ENCODE measurements around the gene ABHD17B.

The ABHD17B gene

DNA sequence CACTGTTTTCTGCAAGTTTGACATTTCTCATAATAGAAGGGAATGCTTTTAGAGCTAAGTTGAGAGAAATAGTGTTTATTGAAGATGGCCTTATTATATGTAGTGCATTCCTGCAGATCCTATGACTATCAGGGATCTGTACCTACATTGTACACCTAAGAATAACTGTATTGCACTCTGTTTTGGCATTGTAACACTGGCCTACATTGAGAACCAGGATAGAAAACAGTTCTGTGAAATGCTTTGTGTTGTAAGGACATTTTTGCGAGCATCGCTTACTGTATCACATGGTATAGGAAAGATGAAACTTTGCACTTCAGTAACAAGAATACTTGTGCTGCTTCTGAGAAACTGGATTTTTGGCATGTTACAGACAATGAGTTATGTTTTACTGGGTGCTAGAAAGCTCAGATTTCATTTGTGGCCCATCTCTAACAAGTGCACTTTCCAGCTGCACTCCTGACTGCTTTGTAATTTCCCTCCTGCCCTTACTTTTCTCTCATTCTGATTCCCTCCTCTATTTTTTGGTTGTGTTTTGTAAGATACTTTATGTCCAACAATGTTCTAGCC is 31.1 kb upstream of the ABHD17B start:
- Histone ChIP-seq H4K8ac (ENCODE audit: low read depth, low read length) (no peak overlapping the region), H3K23ac (ENCODE audit: low read length) (no peak overlapping the region), H4K12ac (ENCODE audit: low read depth, low read length) (no peak overlapping the region), H3K36me3 (ENCODE audit: control insufficient read depth in 1 of 2, insufficient read depth in 2 of 2, low read length in 2 of 2) (no peaks in the 10 kb centered on the region), H3K9ac (ENCODE audit: low read length) (no peak overlapping the region), H3K14ac (ENCODE audit: low read length) (no peak overlapping the region), H2BK120ac (ENCODE audit: insufficient read depth, low read length, poor library complexity) (no peak overlapping the region), H4K91ac (ENCODE audit: low read depth, low read length) (no peak overlapping the region), H2BK12ac (ENCODE audit: low read length) (no peak overlapping the region), H3K4me1 (ENCODE audit: control insufficient read depth in 1 of 2, insufficient read depth in 2 of 2, low read length in 2 of 2) (peaks cover 0 to 3% of the 10 kb centered on the region in 2 experiments), H3K79me1 (ENCODE audit: low read length) (no peaks in the 10 kb centered on the region), H3K18ac (ENCODE audit: low read length) (no peak overlapping the region), H3K4me3 (ENCODE audit: low read depth, low read length) (no peak overlapping the region), H3K4me2 (ENCODE audit: low read length) (no peak overlapping the region), H2AFZ (ENCODE audit: insufficient read depth, low read length, poor library complexity) (no peak overlapping the region), H3K9me3 (ENCODE audit: insufficient read depth, low read depth, low read length) (no peaks in the 10 kb centered on the region), H3K27me3 (ENCODE audit: insufficient read depth, low read length) (no peaks in the 10 kb centered on the region), H3K79me2 (ENCODE audit: control insufficient read depth, insufficient read depth, low read length, poor library complexity) (no peaks in the 10 kb centered on the region), H2BK5ac (ENCODE audit: low read depth, low read length, poor library complexity) (no peak overlapping the region), H3K4ac (ENCODE audit: low read depth, low read length) (no peak overlapping the region), H3K27ac (ENCODE audit: low read depth, low read length) (no peak overlapping the region), H2AK5ac (ENCODE audit: low read length) (no peak overlapping the region)
- DNase-seq = no peak
- WGBS (ENCODE audit: extremely low coverage, insufficient coverage, insufficient read length) = no CpG with 5 or more reads among the region's 2 CpGs

DNA sequence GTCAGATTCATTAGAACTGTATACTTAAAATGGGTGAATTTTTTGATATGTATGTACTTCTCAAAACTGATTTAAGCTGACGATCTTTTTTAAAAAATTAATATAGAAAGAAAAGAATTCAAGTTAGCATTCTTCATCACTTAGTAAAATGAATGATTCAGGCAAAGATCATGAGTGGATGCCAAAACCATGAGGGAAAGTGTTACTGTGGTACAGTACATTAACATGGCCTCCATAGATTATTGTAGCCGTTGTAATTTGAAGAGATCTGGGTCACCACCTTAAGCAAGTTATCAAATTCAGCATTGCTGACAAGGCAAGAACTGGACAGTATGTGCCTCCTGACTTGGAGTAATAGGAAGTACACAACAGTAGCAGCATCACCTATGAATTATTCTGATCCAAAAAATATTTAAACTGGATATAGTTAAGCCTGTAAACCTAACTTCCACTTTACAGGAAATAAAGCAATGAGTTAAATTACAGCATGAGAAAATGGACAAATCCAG is 30.1 kb upstream of the ABHD17B start:
- no peak overlapping the region for H4K8ac ChIP-seq (ENCODE audit: low read depth, low read length)

DNA sequence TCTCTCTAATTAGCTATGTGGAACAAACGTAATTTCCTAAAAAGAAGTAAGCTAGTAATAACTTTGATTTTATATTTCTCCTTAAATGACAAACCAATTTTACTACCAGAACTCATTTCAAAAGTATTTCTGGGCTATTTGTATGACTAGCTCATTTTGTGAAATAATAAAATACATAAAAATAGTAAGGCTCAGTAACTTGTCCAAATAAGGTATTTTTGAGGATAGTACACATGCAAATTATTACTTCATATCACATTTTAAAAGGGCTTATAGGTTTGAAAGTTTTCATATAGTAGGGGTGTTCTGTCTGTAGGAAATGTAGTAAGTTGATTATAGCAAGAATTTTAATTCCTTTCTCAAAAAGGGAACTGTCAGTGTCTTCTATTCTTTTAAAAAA is 26.9 kb upstream of the ABHD17B start:
- Histone ChIP-seq H4K91ac (ENCODE audit: low read depth, low read length) (no peak overlapping the region), H4K8ac (ENCODE audit: low read depth, low read length) (no peak overlapping the region), H3K9ac (ENCODE audit: low read length) (no peak overlapping the region), H3K27me3 (ENCODE audit: insufficient read depth, low read length) (no peaks in the 10 kb centered on the region), H3K4ac (ENCODE audit: low read depth, low read length) (no peak overlapping the region), H3K9me3 (ENCODE audit: insufficient read depth, low read depth, low read length) (no peaks in the 10 kb centered on the region), H3K4me1 (ENCODE audit: control insufficient read depth in 1 of 2, insufficient read depth in 2 of 2, low read length in 2 of 2) (no peaks in the 10 kb centered on the region), H3K14ac (ENCODE audit: low read length) (no peak overlapping the region), H3K27ac (ENCODE audit: low read depth, low read length) (no peak overlapping the region), H3K23ac (ENCODE audit: low read length) (no peak overlapping the region), H3K18ac (ENCODE audit: low read length) (no peak overlapping the region), H3K36me3 (ENCODE audit: control insufficient read depth in 1 of 2, insufficient read depth in 2 of 2, low read length in 2 of 2) (peaks cover 0 to 2% of the 10 kb centered on the region in 2 experiments), H2BK12ac (ENCODE audit: low read length) (no peak overlapping the region), H2AFZ (ENCODE audit: insufficient read depth, low read length, poor library complexity) (no peak overlapping the region), H2AK5ac (ENCODE audit: low read length) (no peak overlapping the region), H2BK5ac (ENCODE audit: low read depth, low read length, poor library complexity) (no peak overlapping the region), H3K79me1 (ENCODE audit: low read length) (no peaks in the 10 kb centered on the region), H4K12ac (ENCODE audit: low read depth, low read length) (no peak overlapping the region), H2BK120ac (ENCODE audit: insufficient read depth, low read length, poor library complexity) (no peak overlapping the region), H3K4me3 (ENCODE audit: low read depth, low read length) (no peak overlapping the region), H3K79me2 (ENCODE audit: control insufficient read depth, insufficient read depth, low read length, poor library complexity) (no peaks in the 10 kb centered on the region), H3K4me2 (ENCODE audit: low read length) (no peak overlapping the region)
- no peak for DNase-seq
- no CpG with 5 or more reads among the region's 1 CpG for WGBS (ENCODE audit: extremely low coverage, insufficient coverage, insufficient read length)

More for the DNA sequence above, 30.1 kb upstream of the ABHD17B start:
- Histone ChIP-seq H3K27ac (ENCODE audit: low read depth, low read length) (no peak overlapping the region), H3K4me2 (ENCODE audit: low read length) (no peak overlapping the region), H3K27me3 (ENCODE audit: insufficient read depth, low read length) (no peaks in the 10 kb centered on the region), H3K4me1 (ENCODE audit: control insufficient read depth in 1 of 2, insufficient read depth in 2 of 2, low read length in 2 of 2) (peaks cover 0 to 3% of the 10 kb centered on the region in 2 experiments), H4K12ac (ENCODE audit: low read depth, low read length) (no peak overlapping the region), H2AK5ac (ENCODE audit: low read length) (no peak overlapping the region), H3K9ac (ENCODE audit: low read length) (no peak overlapping the region), H3K9me3 (ENCODE audit: insufficient read depth, low read depth, low read length) (no peaks in the 10 kb centered on the region), H3K4me3 (ENCODE audit: low read depth, low read length) (no peak overlapping the region), H3K36me3 (ENCODE audit: control insufficient read depth in 1 of 2, insufficient read depth in 2 of 2, low read length in 2 of 2) (no peaks in the 10 kb centered on the region), H3K79me2 (ENCODE audit: control insufficient read depth, insufficient read depth, low read length, poor library complexity) (no peaks in the 10 kb centered on the region), H2BK120ac (ENCODE audit: insufficient read depth, low read length, poor library complexity) (no peak overlapping the region), H2BK12ac (ENCODE audit: low read length) (no peak overlapping the region), H3K4ac (ENCODE audit: low read depth, low read length) (no peak overlapping the region), H2AFZ (ENCODE audit: insufficient read depth, low read length, poor library complexity) (no peak overlapping the region), H3K14ac (ENCODE audit: low read length) (no peak overlapping the region), H3K79me1 (ENCODE audit: low read length) (no peaks in the 10 kb centered on the region), H3K18ac (ENCODE audit: low read length) (no peak overlapping the region), H2BK5ac (ENCODE audit: low read depth, low read length, poor library complexity) (no peak overlapping the region), H3K23ac (ENCODE audit: low read length) (no peak overlapping the region), H4K91ac (ENCODE audit: low read depth, low read length) (no peak overlapping the region)
- DNase-seq = no peak
- WGBS (ENCODE audit: extremely low coverage, insufficient coverage, insufficient read length) = no CpG with 5 or more reads among the region's 2 CpGs

DNA sequence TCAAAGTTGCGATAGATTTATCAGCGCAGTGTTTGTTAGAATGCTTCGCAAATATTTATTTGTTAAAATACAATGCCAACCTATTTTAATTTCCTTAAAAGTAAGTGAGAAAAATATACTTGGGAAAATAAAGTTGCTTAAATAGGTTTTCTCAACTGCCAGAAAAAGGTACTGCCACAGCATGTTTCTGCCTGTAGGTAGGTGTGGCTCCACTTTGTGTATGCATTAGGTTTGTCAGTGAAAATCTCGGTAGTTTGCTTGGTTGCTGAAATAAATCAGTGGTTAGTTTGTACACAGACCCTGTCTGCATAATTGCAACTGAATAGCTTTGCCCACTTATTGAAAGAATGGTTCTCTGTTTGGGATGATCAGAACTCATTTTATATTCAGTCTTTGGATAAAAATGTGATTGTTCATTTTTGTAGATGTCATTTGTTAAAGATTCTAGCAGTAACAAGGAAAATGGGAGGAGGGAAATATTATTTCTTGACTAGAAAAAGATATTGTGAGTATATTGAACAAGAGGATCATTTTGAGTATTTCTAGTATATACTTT is 26.2 kb upstream of the ABHD17B start:
- H2AFZ ChIP-seq (ENCODE audit: insufficient read depth, low read length, poor library complexity) = no peak overlapping the region
- H3K27ac ChIP-seq (ENCODE audit: low read depth, low read length) = no peak overlapping the region
- no peak overlapping the region for H2BK120ac ChIP-seq (ENCODE audit: insufficient read depth, low read length, poor library complexity)
- no peak overlapping the region for H3K9ac ChIP-seq (ENCODE audit: low read length)
- H2AK5ac ChIP-seq (ENCODE audit: low read length) = no peak overlapping the region
- H4K91ac ChIP-seq (ENCODE audit: low read depth, low read length) = no peak overlapping the region
- H2BK5ac ChIP-seq (ENCODE audit: low read depth, low read length, poor library complexity) = no peak overlapping the region
- no peak overlapping the region for H3K4ac ChIP-seq (ENCODE audit: low read depth, low read length)
- no peaks in the 10 kb centered on the region for H3K79me1 ChIP-seq (ENCODE audit: low read length)
- DNase-seq = no peak
- H3K9me3 ChIP-seq (ENCODE audit: insufficient read depth, low read depth, low read length) = no peaks in the 10 kb centered on the region
- H3K23ac ChIP-seq (ENCODE audit: low read length) = no peak overlapping the region
- no peak overlapping the region for H3K18ac ChIP-seq (ENCODE audit: low read length)
- H4K8ac ChIP-seq (ENCODE audit: low read depth, low read length) = no peak overlapping the region
- H4K12ac ChIP-seq (ENCODE audit: low read depth, low read length) = no peak overlapping the region
- H3K4me1 ChIP-seq (ENCODE audit: control insufficient read depth in 1 of 2, insufficient read depth in 2 of 2, low read length in 2 of 2) = no peaks in the 10 kb centered on the region
- H3K27me3 ChIP-seq (ENCODE audit: insufficient read depth, low read length) = no peaks in the 10 kb centered on the region
- H3K79me2 ChIP-seq (ENCODE audit: control insufficient read depth, insufficient read depth, low read length, poor library complexity) = no peaks in the 10 kb centered on the region
- H2BK12ac ChIP-seq (ENCODE audit: low read length) = no peak overlapping the region
- H3K4me3 ChIP-seq (ENCODE audit: low read depth, low read length) = no peak overlapping the region
- no peak overlapping the region for H3K14ac ChIP-seq (ENCODE audit: low read length)
- H3K4me2 ChIP-seq (ENCODE audit: low read length) = no peak overlapping the region
- peaks cover 0 to 2% of the 10 kb centered on the region in 2 experiments for H3K36me3 ChIP-seq (ENCODE audit: control insufficient read depth in 1 of 2, insufficient read depth in 2 of 2, low read length in 2 of 2)
- no CpG with 5 or more reads among the region's 4 CpGs for WGBS (ENCODE audit: extremely low coverage, insufficient coverage, insufficient read length)

Data from trophoblast cell (in vitro differentiated cells and primary cell).